MM.1S (cell line): ENCODE data around the gene RPS27A.
"Not testable (repeated sequence)": the region's sequence is repeated elsewhere in the genome, so short reads cannot be mapped to it uniquely, and the experiment has no call there.

Experiments
- DNase-seq: peaks from one replicate; pipeline ENCODE4 v3.0.0-alpha.2; 2015
- H2AFZ ChIP-seq: fragments of 300-600 bp; sonication (generic); 2 replicates; pipeline ENCODE4 v1.6.0; 2016; ENCODE audit warnings: antibody characterized with exemption, low read length
- H3F3A ChIP-seq: fragments of 300-600 bp; sonication (generic); 2 replicates; pipeline ENCODE4 v1.6.1; 2016; ENCODE audit warnings: mild to moderate bottlenecking, antibody characterized with exemption, low read length, moderate library complexity, mixed read lengths; ENCODE audit not compliant: insufficient read depth
- H3K27ac ChIP-seq: fragments of 300-600 bp; sonication (generic); 2 replicates; pipeline ENCODE4 v1.5.1; 2016; ENCODE audit warnings: mild to moderate bottlenecking, low read length
- H3K27me3 ChIP-seq: fragments of 300-600 bp; sonication (generic); replicated peaks from 2 replicates; pipeline ENCODE4 v1.6.0; 2016; ENCODE audit warnings: low read length; ENCODE audit not compliant: insufficient read depth
- H3K36me3 ChIP-seq: fragments of 300-600 bp; sonication (generic); replicated peaks from 2 replicates; pipeline ENCODE4 v1.6.1; 2016; ENCODE audit warnings: mild to moderate bottlenecking, low read length, mixed read lengths; ENCODE audit not compliant: insufficient read depth
- H3K4me1 ChIP-seq: fragments of 300-600 bp; sonication (generic); 2 replicates; pipeline ENCODE4 v1.6.1; 2016; ENCODE audit warnings: low read length, mixed read lengths
- H3K4me2 ChIP-seq: fragments of 300-600 bp; sonication (generic); 2 replicates; pipeline ENCODE4 v1.6.0; 2016; ENCODE audit warnings: low read depth, low read length
- H3K4me3 ChIP-seq: fragments of 300-600 bp; sonication (generic); 2 replicates; pipeline ENCODE4 v1.5.1; 2016; ENCODE audit warnings: low read length, mixed read lengths
- H3K79me2 ChIP-seq: fragments of 300-600 bp; sonication (generic); 2 replicates; pipeline ENCODE4 v1.6.1; 2016; ENCODE audit warnings: mixed run types, low read length, mixed read lengths
- H3K9ac ChIP-seq: fragments of 300-600 bp; sonication (generic); 2 replicates; pipeline ENCODE4 v1.6.1; 2016; ENCODE audit warnings: low read length, mixed read lengths
- H3K9me2 ChIP-seq: fragments of 300-600 bp; sonication (generic); replicated peaks from 2 replicates; pipeline ENCODE4 v1.6.1; 2016; ENCODE audit warnings: mild to moderate bottlenecking, low read length, mixed read lengths; ENCODE audit not compliant: insufficient read depth
- H3K9me3 ChIP-seq: fragments of 300-600 bp; sonication (generic); replicated peaks from 2 replicates; pipeline ENCODE4 v1.6.1; 2016; ENCODE audit warnings: mild to moderate bottlenecking, low read length, mixed read lengths; ENCODE audit not compliant: insufficient read depth
- H4K20me1 ChIP-seq: fragments of 300-600 bp; sonication (generic); 2 replicates; pipeline ENCODE4 v1.6.1; 2016; ENCODE audit warnings: mild to moderate bottlenecking, low read length, moderate library complexity, mixed read lengths; ENCODE audit not compliant: insufficient read depth
- CTCF ChIP-seq: fragments of 300-600 bp; sonication (generic); IDR thresholded peaks from 2 replicates; pipeline ENCODE4 v1.5.1; 2016; ENCODE audit warnings: antibody characterized with exemption, low read length, mixed read lengths
- EZH2 ChIP-seq: fragments of 300-600 bp; sonication (generic); optimal IDR thresholded peaks from 2 replicates; pipeline ENCODE3; 2017; ENCODE audit warnings: low read depth, mild to moderate bottlenecking, antibody characterized with exemption, low read length, mixed read lengths
- EZH2phosphoT487 ChIP-seq: fragments of 300-600 bp; sonication (generic); IDR thresholded peaks from 2 replicates; pipeline ENCODE4 v1.6.1; 2018; ENCODE audit warnings: antibody characterized with exemption, low read length

Gene RPS27A

GRCh38 chr2:55224761-55225261 is 7.7 kb upstream of the RPS27A start:
- no peaks in the 10 kb centered on the region for H4K20me1 ChIP-seq
- no peak overlapping the region for H2AFZ ChIP-seq
- no peaks in the 10 kb centered on the region for H3K27me3 ChIP-seq
- TF ChIP-seq EZH2 (no peak), CTCF (no peak), EZH2phosphoT487 (no peak)
- H3K9me3 ChIP-seq, result no peaks in the 10 kb centered on the region
- no peak overlapping the region for H3K27ac ChIP-seq
- H3K4me3 ChIP-seq, result no peak overlapping the region
- no peak overlapping the region for H3K9ac ChIP-seq
- no peaks in the 10 kb centered on the region for H3K36me3 ChIP-seq
- no peak overlapping the region for H3K4me2 ChIP-seq
- no peaks in the 10 kb centered on the region for H3K4me1 ChIP-seq
- no peaks in the 10 kb centered on the region for H3K79me2 ChIP-seq
- no peak for DNase-seq
- H3F3A ChIP-seq, result no peaks in the 10 kb centered on the region; the same call in 1 of the 2 replicates
- no peaks in the 10 kb centered on the region for H3K9me2 ChIP-seq

- no peaks in the 10 kb centered on the region for H3K27me3 ChIP-seq
- no peak overlapping the region for H2AFZ ChIP-seq
- no peaks in the 10 kb centered on the region for H3K4me1 ChIP-seq
- DNase-seq, result no peak
- no peaks in the 10 kb centered on the region for H3K9me2 ChIP-seq
- H3K36me3 ChIP-seq, result no peaks in the 10 kb centered on the region
- H3F3A ChIP-seq, result no peaks in the 10 kb centered on the region; the same call in 1 of the 2 replicates
- H3K9ac ChIP-seq, result no peak overlapping the region
- H3K4me3 ChIP-seq, result no peak overlapping the region
- no peak for TF ChIP-seq CTCF
- TF ChIP-seq EZH2, result no peak
- TF ChIP-seq EZH2phosphoT487, result no peak
- no peak overlapping the region for H3K4me2 ChIP-seq
- H3K79me2 ChIP-seq, result peaks cover 7% of the 10 kb centered on the region; the same call in 1 of the 2 replicates
- no peaks in the 10 kb centered on the region for H3K9me3 ChIP-seq
- no peak overlapping the region for H3K27ac ChIP-seq
- H4K20me1 ChIP-seq, result no peaks in the 10 kb centered on the region
These were observed 6.9 kb upstream of the RPS27A start for GRCh38 chr2:55225481-55226020.

- peaks cover 24% of the 10 kb centered on the region for H3K79me2 ChIP-seq
- DNase-seq, H3K27ac ChIP-seq, H3K9ac ChIP-seq, H3K27me3 ChIP-seq, H3K9me2 ChIP-seq, H3F3A ChIP-seq, H3K36me3 ChIP-seq, H3K4me2 ChIP-seq, H3K4me3 ChIP-seq, H2AFZ ChIP-seq, H3K9me3 ChIP-seq, H3K4me1 ChIP-seq, H4K20me1 ChIP-seq: not testable (repeated sequence)
These were observed 4.9 kb upstream of the RPS27A start for GRCh38 chr2:55227437-55228225.

GRCh38 chr2:55228226-55228563 is 4.3 kb upstream of the RPS27A start:
- Histone ChIP-seq H3K27me3 (no peaks in the 10 kb centered on the region), H3K4me3 (no peak overlapping the region), H3K27ac (no peak overlapping the region), H3K4me1 (peaks cover 4% of the 10 kb centered on the region; the same call in 1 of the 2 replicates), H3K36me3 (no peaks in the 10 kb centered on the region), H3K9ac (no peak overlapping the region), H2AFZ (no peak overlapping the region), H3K4me2 (no peak overlapping the region), H3K79me2 (peaks cover 30% of the 10 kb centered on the region), H3F3A (peaks cover 6% of the 10 kb centered on the region), H4K20me1 (no peaks in the 10 kb centered on the region), H3K9me3 (no peaks in the 10 kb centered on the region), H3K9me2 (no peaks in the 10 kb centered on the region)
- DNase-seq, result no peak
- TF ChIP-seq CTCF, result no peak
- no peak for TF ChIP-seq EZH2
- TF ChIP-seq EZH2phosphoT487, result no peak
